Brain microvascular endothelial cell (primary cell): ENCODE results near the gene C7orf57.
"Not testable (repeated sequence)": the region's sequence is repeated elsewhere in the genome, so short reads cannot be mapped to it uniquely, and the experiment has no call there.

ENCODE experiments used
- DNase-seq: peaks from one replicate; pipeline ENCODE4 v3.0.0-alpha.2; 2020
- H3K27ac ChIP-seq: fragments of 250-450 bp; sonication (Bioruptor Pico); 2 replicates; pipeline ENCODE4 v1.5.1; 2020; ENCODE audit warnings: mild to moderate bottlenecking, moderate library complexity
- H3K27me3 ChIP-seq: fragments of 250-450 bp; sonication (Bioruptor Pico); replicated peaks from 2 replicates; pipeline ENCODE4 v1.5.1; 2020; ENCODE audit warnings: mild to moderate bottlenecking
- H3K36me3 ChIP-seq: fragments of 250-450 bp; sonication (Bioruptor Pico); replicated peaks from 2 replicates; pipeline ENCODE4 v1.5.1; 2020; ENCODE audit warnings: mild to moderate bottlenecking
- H3K4me3 ChIP-seq: 2 replicates; pipeline ENCODE4 v1.5.1; 2011; ENCODE audit warnings: low read depth, mild to moderate bottlenecking, control low read depth, low read length, moderate library complexity
- in situ Hi-C: cut with HindIII; loops from 2 replicates; pipeline ENCODE4 v1.10.0; 2017; ENCODE audit warnings: low sequenced_read_pairs, low pct_ligation_motif_present
- TF ChIP-seq, protein P1 (sequence below): IDR thresholded peaks from 2 replicates; pipeline ENCODE4 v1.5.1; 2011; ENCODE audit warnings: low read depth, mild to moderate bottlenecking, moderate library complexity, low read length, control low read depth, inconsistent platforms; ENCODE audit errors: missing control alignments

Gene C7orf57

DNA sequence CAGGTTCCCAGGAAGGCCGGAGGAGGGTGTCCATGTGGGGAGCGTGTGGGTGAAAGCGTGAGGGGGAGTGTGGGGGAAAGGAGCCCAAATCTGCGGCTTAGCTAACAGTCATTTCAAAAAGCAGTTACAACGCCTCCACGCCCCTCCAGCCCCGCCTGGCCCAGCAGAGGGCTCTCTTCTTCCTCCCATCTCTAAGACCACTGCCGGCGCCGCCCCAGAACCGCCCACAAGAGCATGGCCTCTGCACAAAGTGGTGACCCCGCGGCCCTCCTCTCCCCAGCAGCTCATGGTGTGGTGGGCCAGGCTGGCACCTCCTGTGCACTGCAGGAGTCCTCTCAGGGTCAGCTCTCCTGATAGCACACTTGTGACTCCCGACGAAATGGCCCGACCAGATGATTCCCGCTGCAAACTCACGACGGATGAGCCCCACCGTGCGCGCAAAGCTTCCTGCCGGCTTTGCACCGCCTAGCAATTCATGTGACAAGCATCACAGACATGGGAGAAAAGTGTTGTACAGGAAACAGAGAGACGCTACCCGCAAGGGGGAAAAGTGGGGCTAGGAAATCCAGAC lies 43.5 kb upstream of the C7orf57 start:
- H3K27ac ChIP-seq = peak overlapping the region; percentile 17
- no peaks in the 10 kb centered on the region for H3K36me3 ChIP-seq
- DNase-seq = peak; percentile 63
- H3K27me3 ChIP-seq = no peaks in the 10 kb centered on the region
- H3K4me3 ChIP-seq = peak overlapping the region; percentile 69
- in situ Hi-C loops = loop anchor here (25.0 kb wide), 1 partner anchor 120 kb away; no protein-coding TSS in a partner anchor
- TF ChIP-seq, protein P1, sequence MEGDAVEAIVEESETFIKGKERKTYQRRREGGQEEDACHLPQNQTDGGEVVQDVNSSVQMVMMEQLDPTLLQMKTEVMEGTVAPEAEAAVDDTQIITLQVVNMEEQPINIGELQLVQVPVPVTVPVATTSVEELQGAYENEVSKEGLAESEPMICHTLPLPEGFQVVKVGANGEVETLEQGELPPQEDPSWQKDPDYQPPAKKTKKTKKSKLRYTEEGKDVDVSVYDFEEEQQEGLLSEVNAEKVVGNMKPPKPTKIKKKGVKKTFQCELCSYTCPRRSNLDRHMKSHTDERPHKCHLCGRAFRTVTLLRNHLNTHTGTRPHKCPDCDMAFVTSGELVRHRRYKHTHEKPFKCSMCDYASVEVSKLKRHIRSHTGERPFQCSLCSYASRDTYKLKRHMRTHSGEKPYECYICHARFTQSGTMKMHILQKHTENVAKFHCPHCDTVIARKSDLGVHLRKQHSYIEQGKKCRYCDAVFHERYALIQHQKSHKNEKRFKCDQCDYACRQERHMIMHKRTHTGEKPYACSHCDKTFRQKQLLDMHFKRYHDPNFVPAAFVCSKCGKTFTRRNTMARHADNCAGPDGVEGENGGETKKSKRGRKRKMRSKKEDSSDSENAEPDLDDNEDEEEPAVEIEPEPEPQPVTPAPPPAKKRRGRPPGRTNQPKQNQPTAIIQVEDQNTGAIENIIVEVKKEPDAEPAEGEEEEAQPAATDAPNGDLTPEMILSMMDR = peak; percentile 88

DNA sequence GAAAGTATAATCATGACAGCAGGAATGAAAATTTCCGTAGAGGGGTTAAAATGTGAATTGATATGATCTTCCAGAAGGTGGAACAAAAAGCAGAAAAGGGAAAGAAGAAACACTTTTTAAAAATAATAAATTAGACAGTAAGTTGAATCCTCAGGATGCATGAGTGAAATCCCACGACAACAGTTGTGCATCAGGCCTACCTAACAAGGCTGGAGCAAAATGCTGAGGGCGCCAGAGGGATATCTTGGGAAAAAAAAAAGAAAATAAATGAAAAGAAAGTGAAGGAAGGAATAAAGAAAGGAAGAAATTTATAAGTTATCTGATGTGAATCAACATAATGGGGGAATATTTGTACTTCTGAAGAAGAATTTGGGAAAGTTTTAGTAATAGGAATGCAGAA lies 42.9 kb upstream of the C7orf57 start:
- H3K27ac ChIP-seq = peak overlapping the region; percentile 17

DNA sequence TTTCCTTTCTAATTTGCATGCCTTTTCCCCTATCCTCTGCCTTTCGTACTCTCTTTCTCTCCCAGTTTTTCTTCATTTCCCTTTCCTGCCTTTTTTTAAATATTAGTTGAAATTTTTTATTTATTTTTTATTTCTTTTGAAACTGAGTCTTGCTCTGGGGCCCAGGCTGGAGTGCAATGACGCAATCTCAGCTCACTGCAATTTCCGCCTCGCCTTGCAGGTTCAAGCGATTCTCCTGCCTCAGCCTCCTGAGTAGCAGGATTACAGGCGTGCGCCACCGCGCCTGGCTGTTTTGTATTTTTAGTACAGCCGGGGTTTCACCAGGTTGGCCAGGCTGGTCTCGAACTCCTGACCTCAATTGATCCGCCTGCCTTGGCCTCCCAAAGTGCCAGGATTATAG lies 35.9 kb upstream of the C7orf57 start:
- in situ Hi-C loops = loop anchor here (25.0 kb wide), 1 partner anchor 113 kb away; no protein-coding TSS in a partner anchor
- no peaks in the 10 kb centered on the region for H3K36me3 ChIP-seq
- no peak for DNase-seq
- TF ChIP-seq, protein P1 = no peak
- H3K27ac ChIP-seq = no peak overlapping the region
- no peak overlapping the region for H3K4me3 ChIP-seq
- H3K27me3 ChIP-seq = no peaks in the 10 kb centered on the region

More for the DNA sequence above, 42.9 kb upstream of the C7orf57 start:
- Histone ChIP-seq H3K27me3 (no peaks in the 10 kb centered on the region), H3K4me3 (no peak overlapping the region), H3K36me3 (no peaks in the 10 kb centered on the region)
- TF ChIP-seq, protein P1 = peak; percentile 22
- in situ Hi-C loops = loop anchor here (25.0 kb wide), 1 partner anchor 120 kb away; no protein-coding TSS in a partner anchor
- DNase-seq = no peak

DNA sequence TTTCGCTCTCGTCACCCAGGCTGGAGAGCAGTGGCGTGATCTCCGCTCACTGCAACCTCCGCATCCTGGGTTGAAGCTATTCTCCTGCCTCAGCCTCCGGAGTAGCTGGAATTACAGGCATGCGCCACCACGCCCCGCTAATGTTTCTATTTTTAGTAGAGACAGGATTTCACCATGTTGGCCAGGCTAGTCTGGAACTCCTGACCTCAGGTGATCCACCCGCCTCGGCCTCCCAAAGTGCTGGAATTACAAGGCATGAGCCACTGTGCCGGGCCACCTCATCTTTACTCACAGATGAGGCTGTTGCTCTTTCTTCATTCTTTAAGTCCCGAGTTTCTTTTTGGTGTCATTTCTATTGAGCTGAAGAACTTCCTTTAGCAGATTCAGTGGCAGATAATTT lies 35.2 kb upstream of the C7orf57 start:
- H3K36me3 ChIP-seq, H3K4me3 ChIP-seq, in situ Hi-C loops, H3K27me3 ChIP-seq: not testable (repeated sequence)
- H3K27ac ChIP-seq = peak overlapping the region; percentile 45
- peak; percentile 73 for DNase-seq

DNA sequence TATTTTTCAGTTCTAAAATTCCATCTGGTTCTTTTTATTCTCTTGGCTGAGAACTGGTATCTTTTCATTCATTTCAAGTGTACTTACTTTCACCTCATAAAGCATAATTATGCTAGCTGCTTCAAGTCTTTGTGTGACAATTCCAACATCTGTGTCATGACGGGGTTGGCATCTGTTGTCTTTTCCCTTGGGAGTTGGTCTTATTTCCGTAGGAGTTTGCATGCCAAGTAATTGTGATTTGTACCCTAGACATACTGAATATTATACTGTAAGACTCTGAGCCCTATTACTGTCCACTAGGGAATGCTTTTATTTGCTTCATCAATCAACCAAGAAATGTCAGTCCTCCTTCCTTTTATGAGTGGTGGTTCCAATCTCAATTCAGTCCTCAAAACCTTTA lies 31.3 kb upstream of the C7orf57 start:
- TF ChIP-seq, protein P1 = no peak
- Histone ChIP-seq H3K36me3 (no peaks in the 10 kb centered on the region), H3K4me3 (no peak overlapping the region), H3K27me3 (no peaks in the 10 kb centered on the region), H3K27ac (no peak overlapping the region)
- in situ Hi-C loops = no loop called here
- DNase-seq = no peak

DNA sequence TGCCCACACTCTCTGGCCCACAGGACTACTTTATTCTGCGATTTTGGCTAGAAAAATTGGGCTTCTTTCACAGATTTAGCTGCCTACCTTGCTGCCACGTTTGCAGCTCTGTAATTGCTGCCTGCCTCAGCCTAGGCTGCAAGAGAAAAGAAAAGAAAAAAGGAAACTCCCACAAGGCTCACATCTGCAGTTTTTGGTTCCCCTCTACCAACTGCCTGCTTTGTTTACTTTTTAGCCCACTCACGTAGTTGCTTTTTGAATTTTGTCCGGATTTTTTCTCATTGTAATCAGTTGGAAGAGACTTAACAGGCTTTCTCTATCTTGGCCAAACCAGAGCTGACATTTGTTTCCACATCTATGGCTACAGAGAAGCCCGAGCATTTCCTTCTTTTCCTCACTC lies 30.7 kb upstream of the C7orf57 start:
- TF ChIP-seq, protein P1 = no peak
- in situ Hi-C loops = no loop called here

More for the DNA sequence above, 30.7 kb upstream of the C7orf57 start:
- H3K36me3 ChIP-seq = no peaks in the 10 kb centered on the region
- no peak overlapping the region for H3K27ac ChIP-seq
- H3K27me3 ChIP-seq = no peaks in the 10 kb centered on the region
- H3K4me3 ChIP-seq = no peak overlapping the region
- no peak for DNase-seq
